H1 (cell line): Measurements from ENCODE around the gene RNF43. TPM values are rescaled to one million over a fixed set of nuclear protein-coding genes. Genes with fewer than 3 reads are reported as not detected.

ENCODE experiments used
- CTCF ChIA-PET: fragments of 300-600 bp; sonication (Branson Sonifier 250); formaldehyde crosslinking; loops from one replicate; lab custom pipeline; 2021; ENCODE audit not compliant: partially characterized antibody; lab: Charles Lee
- POLR2A ChIA-PET: fragments of 300-600 bp; sonication (Branson Sonifier 250); formaldehyde crosslinking; loops from one replicate; lab custom pipeline; 2021; ENCODE audit warnings: inconsistent platforms; ENCODE audit not compliant: partially characterized antibody; lab: Charles Lee
- DNase-seq, 2 experiments: peaks; one replicate each; pipeline versions ENCODE4 v3.0.0 to v3.0.0-alpha.2; 2010 to 2022; ENCODE audit warnings: low spot score in 2 of 2, low read depth in 1 of 2, mixed read lengths in 1 of 2
- FAIRE-seq: peaks from 2 replicates; lab custom pipeline; 2011; peaks lifted over from hg19 to GRCh38; lab: Jason Lieb, UNC
- H2AFZ ChIP-seq: 2 replicates; pipeline ENCODE4 v1.8.1; 2012; ENCODE audit warnings: low read length, inconsistent platforms
- H2AK5ac ChIP-seq: 2 replicates; pipeline ENCODE4 v1.6.1; 2013; ENCODE audit warnings: low read depth, low read length
- H2BK120ac ChIP-seq: replicated peaks from 2 replicates; pipeline ENCODE3; 2013; ENCODE audit warnings: low read depth, low read length, inconsistent platforms
- H2BK12ac ChIP-seq: 2 replicates; pipeline ENCODE4 v1.6.1; 2013; ENCODE audit warnings: low read depth, low read length
- H2BK15ac ChIP-seq: 2 replicates; pipeline ENCODE4 v1.6.1; 2013; ENCODE audit warnings: low read length
- H2BK20ac ChIP-seq: 2 replicates; pipeline ENCODE4 v1.6.1; 2013; ENCODE audit warnings: low read length
- H2BK5ac ChIP-seq: 2 replicates; pipeline ENCODE4 v1.6.1; 2013; ENCODE audit warnings: low read depth, low read length
- H3K14ac ChIP-seq: 2 replicates; pipeline ENCODE4 v1.6.1; 2013; ENCODE audit warnings: inconsistent platforms; ENCODE audit not compliant: insufficient read length
- H3K18ac ChIP-seq: 2 replicates; pipeline ENCODE4 v1.6.1; 2013; ENCODE audit warnings: low read length; ENCODE audit errors: extremely low read depth
- H3K23ac ChIP-seq: 2 replicates; pipeline ENCODE4 v1.6.1; 2013; ENCODE audit warnings: inconsistent platforms; ENCODE audit not compliant: insufficient read length
- H3K23me2 ChIP-seq: 2 replicates; pipeline ENCODE4 v1.6.1; 2013; ENCODE audit warnings: low read depth, low read length
- H3K27ac ChIP-seq: 2 replicates; pipeline ENCODE4 v1.6.1; 2011; ENCODE audit warnings: low read depth, low read length, inconsistent platforms
- H3K27me3 ChIP-seq, 4 experiments: replicated peaks in 1 of 4; 1 replicate in 1 of 4; 2 replicates in 3 of 4; pipeline versions ENCODE4 v1.6.1 to v1.8.1; 2011 to 2013; ENCODE audit warnings: low read length in 3 of 4, mild to moderate bottlenecking in 3 of 4, inconsistent platforms in 2 of 4, mixed read lengths in 2 of 4, moderate library complexity in 1 of 4; ENCODE audit not compliant: control insufficient read depth in 3 of 4, insufficient read depth in 3 of 4; ENCODE audit errors: extremely low read depth in 1 of 4
- H3K36me3 ChIP-seq, 4 experiments: 2 replicates each; pipeline versions ENCODE4 v1.6.1 to v1.8.1; 2011 to 2013; ENCODE audit warnings: mild to moderate bottlenecking in 4 of 4, low read length in 3 of 4, moderate library complexity in 2 of 4, control low read depth in 1 of 4, inconsistent platforms in 1 of 4; ENCODE audit not compliant: insufficient read depth in 4 of 4, control insufficient read depth in 2 of 4
- H3K4ac ChIP-seq: replicated peaks from 2 replicates; pipeline ENCODE3; 2013; ENCODE audit warnings: low read length, low read depth, mixed read lengths, inconsistent platforms; ENCODE audit not compliant: insufficient read length
- H3K4me1 ChIP-seq, 4 experiments: replicated peaks in 1 of 4; 1 replicate in 1 of 4; 2 replicates in 3 of 4; pipeline versions ENCODE4 v1.6.1 to v1.8.1; 2011 to 2013; ENCODE audit warnings: low read length in 3 of 4, inconsistent platforms in 2 of 4, mixed read lengths in 1 of 4; ENCODE audit not compliant: insufficient read depth in 4 of 4, control insufficient read depth in 3 of 4
- H3K4me2 ChIP-seq, 2 experiments: 2 replicates each; pipeline versions ENCODE4 v1.6.1 to v1.8.1; 2011 to 2013; ENCODE audit warnings: low read depth in 2 of 2, low read length in 2 of 2, control low read depth in 1 of 2, inconsistent platforms in 1 of 2, mild to moderate bottlenecking in 1 of 2; ENCODE audit not compliant: insufficient read depth in 1 of 2
- H3K4me3 ChIP-seq, 4 experiments: fragments of 200-600, 300-600 bp in 1 of 4; sonication (generic), shearing (Covaris generic), sonication (Bioruptor Twin) in 1 of 4; 2 replicates each; pipeline versions ENCODE4 v1.5.1 to v1.8.1; 2011 to 2016; ENCODE audit warnings: low read length in 4 of 4, low read depth in 3 of 4, control low read depth in 2 of 4, inconsistent platforms in 2 of 4, mild to moderate bottlenecking in 2 of 4, mixed read lengths in 1 of 4, moderate library complexity in 1 of 4; ENCODE audit not compliant: insufficient read depth in 2 of 4; ENCODE audit errors: extremely low read depth in 1 of 4
- H3K56ac ChIP-seq: replicated peaks from 2 replicates; pipeline ENCODE3; 2013; ENCODE audit warnings: low read depth, mild to moderate bottlenecking, mixed read lengths, low read length, inconsistent platforms; ENCODE audit not compliant: insufficient read length
- H3K79me1 ChIP-seq: 2 replicates; pipeline ENCODE4 v1.6.1; 2013; ENCODE audit warnings: low read depth, low read length, control low read depth
- H3K79me2 ChIP-seq, 2 experiments: 2 replicates each; pipeline versions ENCODE4 v1.6.1 to v1.8.1; 2012 to 2013; ENCODE audit warnings: low read length in 2 of 2, mild to moderate bottlenecking in 2 of 2, inconsistent platforms in 1 of 2; ENCODE audit not compliant: insufficient read depth in 2 of 2, control insufficient read depth in 1 of 2
- H3K9ac ChIP-seq, 4 experiments: replicated peaks in 1 of 4; 1 replicate in 1 of 4; 2 replicates in 3 of 4; pipeline versions ENCODE4 v1.6.1 to v1.8.1; 2011 to 2013; ENCODE audit warnings: low read depth in 3 of 4, low read length in 3 of 4, control low read depth in 2 of 4, mild to moderate bottlenecking in 2 of 4, moderate library complexity in 2 of 4, inconsistent platforms in 1 of 4; ENCODE audit errors: extremely low read depth in 1 of 4
- H3K9me3 ChIP-seq, 2 experiments: 2 replicates each; pipeline versions ENCODE4 v1.6.1 to v1.8.1; 2012 to 2013; ENCODE audit warnings: mild to moderate bottlenecking in 2 of 2, moderate library complexity in 2 of 2, control low read depth in 1 of 2, inconsistent platforms in 1 of 2, low read depth in 1 of 2, low read length in 1 of 2, mixed read lengths in 1 of 2; ENCODE audit not compliant: insufficient read depth in 2 of 2
- H4K20me1 ChIP-seq, 2 experiments: replicated peaks in 1 of 2; 2 replicates each; pipeline versions ENCODE3 to v1.8.1; 2011 to 2013; ENCODE audit warnings: inconsistent platforms in 2 of 2, low read length in 2 of 2, mild to moderate bottlenecking in 1 of 2; ENCODE audit not compliant: insufficient read depth in 2 of 2, control insufficient read depth in 1 of 2
- H4K5ac ChIP-seq: 2 replicates; pipeline ENCODE4 v1.6.1; 2013; ENCODE audit warnings: low read length, low read depth, mixed read lengths, inconsistent platforms; ENCODE audit not compliant: insufficient read length
- H4K8ac ChIP-seq: 2 replicates; pipeline ENCODE4 v1.8.0; 2013; ENCODE audit warnings: mild to moderate bottlenecking, moderate library complexity, low read length, inconsistent platforms; ENCODE audit not compliant: insufficient read depth; ENCODE audit errors: extremely low read depth
- H4K91ac ChIP-seq: replicated peaks from 2 replicates; pipeline ENCODE3; 2013; ENCODE audit warnings: low read length, mixed read lengths, inconsistent platforms; ENCODE audit not compliant: insufficient read length
- EGR1 ChIP-seq: IDR thresholded peaks from 2 replicates; pipeline ENCODE4 v1.6.1; 2011; ENCODE audit warnings: low read depth, low read length, borderline replicate concordance
- PHF8 ChIP-seq: fragments of 200-600 bp; sonication (generic); conservative IDR thresholded peaks from 2 replicates; pipeline ENCODE4 v1.7.1; 2012; ENCODE audit warnings: low read depth, mild to moderate bottlenecking, inconsistent platforms, low read length, moderate library complexity
- RAD21 ChIP-seq, 2 experiments: IDR thresholded peaks in 1 of 2; conservative IDR thresholded peaks in 1 of 2; 2 replicates each; pipeline ENCODE4 v1.6.1; 2011; ENCODE audit warnings: low read depth in 2 of 2, low read length in 2 of 2, improper control_type of control experiment in 1 of 2, inconsistent platforms in 1 of 2, mild to moderate bottlenecking in 1 of 2, moderate library complexity in 1 of 2
- RXRA ChIP-seq: IDR thresholded peaks from 2 replicates; pipeline ENCODE4 v1.6.1; 2011; ENCODE audit warnings: low read depth, mild to moderate bottlenecking, low read length, moderate library complexity; ENCODE audit not compliant: insufficient read depth
- YY1 ChIP-seq: IDR thresholded peaks from 2 replicates; pipeline ENCODE4 v1.6.1; 2011; ENCODE audit warnings: low read depth, mild to moderate bottlenecking, low read length
- WGBS, 2 experiments: shearing (Covaris generic) in 1 of 2; methylation state at CpG; one replicate each; pipeline versions ENCODE4 v1.1.6 to v1.1.7; 2013 to 2015; ENCODE audit warnings: low lambda C conversion rate in 2 of 2, mixed read lengths in 2 of 2, inconsistent platforms in 1 of 2, low coverage in 1 of 2, missing lambda C conversion rate in 1 of 2; ENCODE audit not compliant: insufficient replicate concordance in 2 of 2, insufficient coverage in 1 of 2, insufficient read length in 1 of 2; ENCODE audit errors: extremely low coverage in 1 of 2, missing lambda C conversion rate in 1 of 2; 5-methylcytosine and 5-hydroxymethylcytosine counted together
- polyA plus RNA-seq, 7 experiments: library from polyadenylated mRNA; depleted of rRNA in 3 of 7; stranded (reverse) in 5 of 7; unstranded in 2 of 7; fragments of >200 nt in 5 of 7; fragments of 200-250 nt in 2 of 7; gene quantifications; 1 replicate in 5 of 7; 2 replicates in 1 of 7; 4 replicates in 1 of 7; pipeline versions ENCODE4 v1.2.1 to v1.2.3, GENCODE V29; 2011 to 2013; ENCODE audit warnings: missing spikeins in 2 of 7, mixed read lengths in 2 of 7
- total RNA-seq: library from RNA; stranded (reverse); fragmentation: NEBNext Ultra II Directional; extraction: Animal tissue kit (Norgen Biotek cat#: 25700); gene quantifications from 2 replicates; pipeline ENCODE4 v1.2.1, GENCODE V29; 2021

The RNF43 gene
- total and polyA plus RNA-seq, 2 of the 8 experiments (the other 6 are each of a cell fraction or from before 2014, with no cell fraction given): 0.89 to 1.5 TPM

DNA sequence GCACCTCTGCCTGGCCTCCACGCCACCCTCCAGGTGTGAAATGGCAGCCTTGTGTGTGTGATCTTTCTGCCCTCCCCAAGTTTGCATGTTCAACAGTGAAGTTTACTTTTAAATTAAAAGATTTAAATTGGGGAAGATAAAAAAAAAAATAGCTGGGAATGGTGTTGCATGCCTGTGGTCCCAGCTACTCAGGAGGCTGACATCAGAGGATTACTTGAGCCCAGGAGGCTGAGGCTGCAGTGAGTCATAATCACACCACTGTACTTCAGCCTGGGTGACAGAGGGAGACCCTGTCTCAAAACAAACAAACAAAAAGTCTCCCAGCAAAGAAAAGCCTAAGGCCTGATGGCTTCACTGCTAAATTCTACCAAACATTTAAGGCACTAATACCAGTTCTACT, 35.4 kb upstream of the RNF43 start:
- no peak overlapping the region for H4K5ac ChIP-seq
- POLR2A ChIA-PET: no interaction called here
- no peak overlapping the region for H3K27ac ChIP-seq
- no peak overlapping the region for H4K91ac ChIP-seq
- H2AK5ac ChIP-seq: no peak overlapping the region
- H3K27me3 ChIP-seq: no peaks in the 10 kb centered on the region
- H2BK5ac ChIP-seq: no peak overlapping the region
- H3K4ac ChIP-seq: no peak overlapping the region
- H3K36me3 ChIP-seq: no peaks in the 10 kb centered on the region
- no peak overlapping the region for H2BK20ac ChIP-seq
- no peak overlapping the region for H3K4me2 ChIP-seq
- H3K4me1 ChIP-seq: no peaks in the 10 kb centered on the region
- CTCF ChIA-PET: interaction anchor here (0.6 to 1.6 kb wide), 3 partner anchors 135 to 177 kb away, joined by 3 to 5 read pairs (median 5); no protein-coding TSS in a partner anchor
- no peaks in the 10 kb centered on the region for H3K23me2 ChIP-seq
- H3K79me1 ChIP-seq: no peaks in the 10 kb centered on the region
- H3K23ac ChIP-seq: no peak overlapping the region
- no peak overlapping the region for H3K14ac ChIP-seq
- TF ChIP-seq YY1: no peak
- no peak for TF ChIP-seq RXRA
- no peak for TF ChIP-seq EGR1
- no peak for TF ChIP-seq PHF8
- TF ChIP-seq RAD21 (IDR thresholded peaks at IDR 0.05 in 1 of 2, conservative IDR thresholded peaks at IDR 0.05 in 1 of 2; ENCODE audit: low read depth in 2 of 2, low read length in 2 of 2): no peak
- no peak overlapping the region for H3K56ac ChIP-seq
- H2BK12ac ChIP-seq: no peak overlapping the region
- H2BK120ac ChIP-seq: no peak overlapping the region
- no peak for FAIRE-seq
- no peak overlapping the region for H4K8ac ChIP-seq
- H3K4me3 ChIP-seq: no peak overlapping the region
- no peak for DNase-seq
- no peaks in the 10 kb centered on the region for H3K79me2 ChIP-seq
- no peaks in the 10 kb centered on the region for H3K9me3 ChIP-seq
- H3K9ac ChIP-seq: no peak overlapping the region
- no peak overlapping the region for H2AFZ ChIP-seq
- H3K18ac ChIP-seq: no peak overlapping the region
- H2BK15ac ChIP-seq: no peak overlapping the region
- 89% methylated on average over 1 of the region's 1 CpG; no CpG with 5 or more reads in 1 of the 2 experiments for WGBS, 2 experiments
- no peaks in the 10 kb centered on the region for H4K20me1 ChIP-seq
